Stomach (tissue), 9 donors: ENCODE data around the gene FLACC1. TPM values are rescaled to one million over a fixed set of nuclear protein-coding genes. Genes with fewer than 3 reads are reported as not detected.

Experiments
- DNase-seq, 2 donors: peaks; one replicate each; pipeline versions ENCODE4 v3.0.0 to v3.0.0-alpha.2; 2013 to 2019
- H3K27ac ChIP-seq, 5 donors: fragments of 200-600 bp in 4 of 5; sonication (generic) in 4 of 5; one replicate each; pipeline ENCODE4 v1.5.1; 2013 to 2019; ENCODE audit warnings: mild to moderate bottlenecking in 1 of 5, moderate library complexity in 1 of 5
- H3K27me3 ChIP-seq, 3 donors: fragments of 200-600 bp; sonication (generic); one replicate each; pipeline ENCODE4 v1.5.1; 2017 to 2019; ENCODE audit warnings: mixed run types in 1 of 3
- H3K36me3 ChIP-seq, 4 donors: fragments of 200-600 bp; sonication (generic); 1 replicate in 3 of 4; 2 replicates in 1 of 4; pipeline ENCODE4 v1.5.1; 2016 to 2019
- H3K4me1 ChIP-seq, 4 donors: fragments of 200-600 bp; sonication (generic); one replicate each; pipeline ENCODE4 v1.5.1; 2016 to 2019
- H3K4me3 ChIP-seq, 4 donors: fragments of 200-600 bp; sonication (generic) in 3 of 4; one replicate each; pipeline ENCODE4 v1.5.1; 2016 to 2019; ENCODE audit warnings: mild to moderate bottlenecking in 1 of 4
- H3K9me3 ChIP-seq, 4 donors: fragments of 200-600 bp; sonication (generic); one replicate each; pipeline ENCODE4 v1.5.1; 2016 to 2019
- CTCF ChIP-seq, 7 experiments: fragments of 450-650 bp in 4 of 7; fragments of 200-600 bp in 3 of 7; sonication (generic) in 3 of 7; IDR thresholded peaks; one replicate each; pipeline ENCODE4 v1.5.1; 2016 to 2019; ENCODE audit warnings: antibody characterized with exemption in 7 of 7, control low read depth in 2 of 7, mild to moderate bottlenecking in 1 of 7
- EP300 ChIP-seq: sonication (generic); formaldehyde crosslinking; IDR thresholded peaks from one replicate; pipeline ENCODE4 v1.6.1; 2017; ENCODE audit warnings: antibody characterized with exemption
- POLR2A ChIP-seq, 4 donors: fragments of 450-650 bp; IDR thresholded peaks; one replicate each; pipeline ENCODE4 v1.6.1; 2016; ENCODE audit warnings: antibody characterized with exemption in 4 of 4, control low read depth in 2 of 4, mild to moderate bottlenecking in 1 of 4, moderate library complexity in 1 of 4
- POLR2AphosphoS5 ChIP-seq, 3 donors: sonication (generic); formaldehyde crosslinking; IDR thresholded peaks; one replicate each; pipeline ENCODE4 v1.6.1; 2016; ENCODE audit warnings: antibody characterized with exemption in 3 of 3
- WGBS, 5 donors: extraction: QIAGEN DNeasy Blood & Tissue Kit in 3 of 5; methylation state at CpG; one replicate each; pipeline versions ENCODE4 v1.1.5 to v1.1.7; 2013 to 2018; 5-methylcytosine and 5-hydroxymethylcytosine counted together
- intact Hi-C: fragments of 100-400 bp; cut with DNase I; formaldehyde crosslinking; loops from one replicate; pipeline ENCODE4 v1.15.1; 2023; ENCODE audit warnings: low total_unique reads
- polyA plus RNA-seq, 3 donors: library from polyadenylated mRNA; stranded (reverse); fragments of 200-250 nt; gene quantifications; one replicate each; pipeline ENCODE4 v1.2.3, GENCODE V29; 2013
- total RNA-seq, 5 donors: library from RNA; depleted of rRNA; stranded (reverse); fragments of >200 nt; gene quantifications; one replicate each; pipeline versions ENCODE4 v1.1.0 to v1.2.3, GENCODE V29; 2014 to 2016
- donor health status: healthy with polysubstance abuse.
- donor health status: Bipolar disorder and iron deficiency.
- donor health status: healthy.

The FLACC1 gene
- total and polyA plus RNA-seq, 8 donors, result 0.13 to 21.6 (median 1.8) TPM; not detected in 3

DNA sequence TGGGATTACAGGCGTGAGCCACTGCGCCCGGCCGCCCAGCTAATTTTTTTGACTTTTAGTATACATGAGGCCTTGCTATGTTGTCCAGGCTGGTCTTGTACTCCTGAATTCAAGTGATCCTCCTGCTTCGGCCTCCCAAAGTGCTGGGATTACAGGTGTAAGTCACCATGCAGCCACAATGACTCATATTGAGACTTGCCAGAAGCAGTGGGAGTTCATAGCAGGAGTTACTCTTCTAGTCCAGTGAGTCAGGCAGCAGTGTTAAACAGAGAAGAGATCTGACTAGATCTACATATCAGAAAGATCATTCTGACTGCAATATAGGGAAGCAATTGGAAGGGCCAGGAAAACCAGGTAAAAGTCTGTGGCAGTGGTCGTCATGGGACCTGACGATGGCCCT lies 1.5 kb upstream of the FLACC1 start:
- no peak overlapping the region for H3K4me3 ChIP-seq
- TF ChIP-seq CTCF (IDR thresholded peaks at IDR 0.05) (no peak), EP300 (no peak), POLR2AphosphoS5 (IDR thresholded peaks at IDR 0.05) (no peak), POLR2A (IDR thresholded peaks at IDR 0.05) (no peak)
- no peaks in the 10 kb centered on the region for H3K9me3 ChIP-seq
- no peak for DNase-seq
- WGBS, 5 donors, result 79 to 95% (median 89%) methylated on average over 6 to 7 of the region's 7 CpGs
- H3K36me3 ChIP-seq, result peaks cover 0 to 34% (median 24%) of the 10 kb centered on the region in 4 donors
- H3K27ac ChIP-seq, result no peak overlapping the region
- no peaks in the 10 kb centered on the region for H3K27me3 ChIP-seq
- intact Hi-C loops, result no loop called here
- H3K4me1 ChIP-seq, result peaks cover 0 to 4% (median 0%) of the 10 kb centered on the region in 4 donors

- no peaks in the 10 kb centered on the region for H3K9me3 ChIP-seq
- H3K4me3 ChIP-seq, result no peak overlapping the region
- intact Hi-C loops, result no loop called here
- H3K27me3 ChIP-seq, result no peaks in the 10 kb centered on the region
- no peak overlapping the region for H3K27ac ChIP-seq
- DNase-seq, result no peak
- no peak for TF ChIP-seq POLR2A (IDR thresholded peaks at IDR 0.05)
- H3K36me3 ChIP-seq, result peaks cover 0 to 25% (median 8%) of the 10 kb centered on the region in 4 donors
- 43 to 64% (median 57%) methylated on average over 1 of the region's 1 CpG for WGBS, 5 donors
- H3K4me1 ChIP-seq, result peaks cover 0 to 4% (median 2%) of the 10 kb centered on the region in 4 donors
These were observed 4.0 kb downstream of the FLACC1 start for GRCh38 chr2:201353116-201353515.

- H3K27ac ChIP-seq, result no peak overlapping the region
- H3K36me3 ChIP-seq, result peaks cover 0 to 30% (median 10%) of the 10 kb centered on the region in 4 donors
- intact Hi-C loops, result no loop called here
- TF ChIP-seq POLR2AphosphoS5 (IDR thresholded peaks at IDR 0.05), result no peak
- TF ChIP-seq CTCF (IDR thresholded peaks at IDR 0.05), result no peak
- TF ChIP-seq EP300, result no peak
- no peak for TF ChIP-seq POLR2A (IDR thresholded peaks at IDR 0.05)
- no peak overlapping the region for H3K4me3 ChIP-seq
- no peak for DNase-seq
- 88 to 96% (median 93%) methylated on average over 4 of the region's 4 CpGs for WGBS, 5 donors
- H3K4me1 ChIP-seq, result peaks cover 0 to 4% (median 0%) of the 10 kb centered on the region in 4 donors
- H3K27me3 ChIP-seq, result no peaks in the 10 kb centered on the region
- no peaks in the 10 kb centered on the region for H3K9me3 ChIP-seq
These were observed 6.3 kb downstream of the FLACC1 start for GRCh38 chr2:201350879-201351278.

GRCh38 chr2:201349601-201350000 lies 7.5 kb downstream of the FLACC1 start:
- WGBS, 5 donors, result 60 to 76% (median 71%) methylated on average over 4 of the region's 4 CpGs
- intact Hi-C loops, result no loop called here
- peaks cover 0 to 4% (median 0%) of the 10 kb centered on the region in 4 donors for H3K4me1 ChIP-seq
- H3K36me3 ChIP-seq, result peaks cover 0 to 30% (median 14%) of the 10 kb centered on the region in 4 donors
- no peak overlapping the region for H3K27ac ChIP-seq
- TF ChIP-seq CTCF (IDR thresholded peaks at IDR 0.05), result no peak
- no peak for TF ChIP-seq POLR2AphosphoS5 (IDR thresholded peaks at IDR 0.05)
- no peak for TF ChIP-seq EP300
- no peak for TF ChIP-seq POLR2A (IDR thresholded peaks at IDR 0.05)
- no peak for DNase-seq
- no peak overlapping the region for H3K4me3 ChIP-seq
- H3K9me3 ChIP-seq, result no peaks in the 10 kb centered on the region
- no peaks in the 10 kb centered on the region for H3K27me3 ChIP-seq

DNA sequence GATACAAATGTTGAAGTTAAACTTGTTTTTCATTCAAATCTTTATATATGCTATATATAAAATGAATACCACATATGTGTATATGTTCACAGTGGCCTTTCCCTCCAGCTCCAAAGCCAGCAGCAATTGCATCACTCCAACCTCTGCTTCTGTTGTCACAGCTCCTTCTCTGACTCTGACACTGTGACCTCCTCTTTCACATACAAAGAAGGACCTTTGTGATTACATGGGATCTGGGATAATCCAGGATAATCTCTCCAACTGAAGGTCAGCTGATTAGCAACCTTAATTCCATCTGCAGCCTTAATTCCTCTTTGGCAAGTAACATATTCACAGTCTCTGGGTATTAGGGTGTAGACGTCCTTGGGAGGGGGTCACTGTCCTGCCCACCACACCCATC lies 8.4 kb downstream of the FLACC1 start:
- Histone ChIP-seq H3K27ac (no peak overlapping the region), H3K36me3 (peaks cover 0 to 38% (median 21%) of the 10 kb centered on the region in 4 donors), H3K4me1 (peaks cover 0 to 4% (median 0%) of the 10 kb centered on the region in 4 donors), H3K27me3 (no peaks in the 10 kb centered on the region), H3K4me3 (no peak overlapping the region), H3K9me3 (no peaks in the 10 kb centered on the region)
- DNase-seq, result no peak
- no peak for TF ChIP-seq POLR2AphosphoS5 (IDR thresholded peaks at IDR 0.05)
- no peak for TF ChIP-seq EP300
- no peak for TF ChIP-seq POLR2A (IDR thresholded peaks at IDR 0.05)
- no peak for TF ChIP-seq CTCF (IDR thresholded peaks at IDR 0.05)
- intact Hi-C loops, result no loop called here
- WGBS, 5 donors, result 78 to 88% (median 81%) methylated on average over 1 of the region's 1 CpG
